ENCODE results near the gene DPP3.
A peak's percentile ranks its signal among the peaks of the same experiment; 100 is the strongest.
"Not testable (repeated sequence)": the region's sequence is repeated elsewhere in the genome, so short reads cannot be mapped to it uniquely, and the experiment has no call there.

DPP3 gene, protein sequence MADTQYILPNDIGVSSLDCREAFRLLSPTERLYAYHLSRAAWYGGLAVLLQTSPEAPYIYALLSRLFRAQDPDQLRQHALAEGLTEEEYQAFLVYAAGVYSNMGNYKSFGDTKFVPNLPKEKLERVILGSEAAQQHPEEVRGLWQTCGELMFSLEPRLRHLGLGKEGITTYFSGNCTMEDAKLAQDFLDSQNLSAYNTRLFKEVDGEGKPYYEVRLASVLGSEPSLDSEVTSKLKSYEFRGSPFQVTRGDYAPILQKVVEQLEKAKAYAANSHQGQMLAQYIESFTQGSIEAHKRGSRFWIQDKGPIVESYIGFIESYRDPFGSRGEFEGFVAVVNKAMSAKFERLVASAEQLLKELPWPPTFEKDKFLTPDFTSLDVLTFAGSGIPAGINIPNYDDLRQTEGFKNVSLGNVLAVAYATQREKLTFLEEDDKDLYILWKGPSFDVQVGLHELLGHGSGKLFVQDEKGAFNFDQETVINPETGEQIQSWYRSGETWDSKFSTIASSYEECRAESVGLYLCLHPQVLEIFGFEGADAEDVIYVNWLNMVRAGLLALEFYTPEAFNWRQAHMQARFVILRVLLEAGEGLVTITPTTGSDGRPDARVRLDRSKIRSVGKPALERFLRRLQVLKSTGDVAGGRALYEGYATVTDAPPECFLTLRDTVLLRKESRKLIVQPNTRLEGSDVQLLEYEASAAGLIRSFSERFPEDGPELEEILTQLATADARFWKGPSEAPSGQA

DNA sequence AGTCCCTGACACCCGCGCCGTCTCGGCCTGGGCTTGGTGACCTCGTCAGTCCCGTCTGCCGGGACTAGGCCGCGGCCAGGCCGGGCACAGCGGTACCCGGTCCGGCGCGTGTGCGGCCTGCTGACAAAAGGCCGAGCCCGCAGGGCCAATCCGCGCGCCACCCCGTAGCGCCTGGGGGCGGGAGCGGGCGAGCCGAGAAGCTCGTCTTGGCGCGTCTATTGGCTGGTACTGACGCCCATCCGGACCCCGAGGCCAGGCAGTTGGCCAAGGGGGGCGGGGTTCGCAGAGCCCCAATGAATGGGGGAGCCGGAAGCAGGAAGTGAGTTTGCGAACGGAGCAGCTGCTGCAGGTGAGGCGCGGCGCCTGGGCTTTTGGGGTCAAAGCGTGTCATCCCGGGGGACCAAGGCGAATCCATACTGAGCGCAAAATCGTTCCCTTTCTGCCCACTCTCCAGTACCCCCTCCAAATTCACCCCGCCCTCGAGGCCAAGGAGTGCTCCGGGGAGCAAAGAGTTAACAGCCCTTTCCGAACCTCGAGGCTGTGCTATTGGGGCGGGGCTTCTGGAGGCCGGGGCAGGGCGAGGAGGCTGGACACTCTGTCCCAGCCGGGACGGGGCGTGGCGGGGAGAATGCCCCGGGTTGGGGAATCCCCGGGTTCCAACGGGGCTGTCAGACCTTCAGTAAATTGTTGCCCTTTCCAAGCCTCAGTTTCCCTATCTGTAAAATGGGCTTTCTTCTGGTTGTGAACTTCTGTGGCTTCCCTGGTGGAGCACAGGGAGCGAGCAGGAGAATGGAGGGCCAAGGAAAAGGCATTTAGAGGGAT lies at the start of gene DPP3:
TSS of gene DPP3 (plus strand) at position 318 of the 822 bp plus-strand sequence. CDS start 1,767 bp downstream, outside the sequence.
- peak; percentile 97 for DNase-seq

DNA sequence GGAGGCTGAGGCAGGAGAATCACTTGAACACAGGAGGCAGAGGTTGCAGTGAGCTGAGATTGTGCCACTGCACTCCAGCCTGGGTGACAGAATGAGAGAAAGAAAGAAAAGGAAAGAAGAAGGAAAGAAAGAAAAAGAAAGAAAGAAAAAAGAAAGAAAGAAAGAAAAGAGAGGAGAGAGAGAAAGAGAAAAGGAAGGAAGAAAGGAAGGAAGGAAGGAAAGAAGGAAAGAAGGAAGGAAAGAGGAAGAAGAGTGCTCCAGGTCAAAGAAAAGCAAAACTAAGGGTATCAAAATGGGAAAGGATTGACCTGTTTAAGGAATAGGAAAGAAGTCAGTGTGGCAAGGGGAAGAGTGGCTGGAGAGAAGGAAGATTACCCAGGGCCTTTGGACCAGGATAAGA lies 48.9 kb upstream of the DPP3 start:
- DNase-seq, result not testable (repeated sequence)

DNA sequence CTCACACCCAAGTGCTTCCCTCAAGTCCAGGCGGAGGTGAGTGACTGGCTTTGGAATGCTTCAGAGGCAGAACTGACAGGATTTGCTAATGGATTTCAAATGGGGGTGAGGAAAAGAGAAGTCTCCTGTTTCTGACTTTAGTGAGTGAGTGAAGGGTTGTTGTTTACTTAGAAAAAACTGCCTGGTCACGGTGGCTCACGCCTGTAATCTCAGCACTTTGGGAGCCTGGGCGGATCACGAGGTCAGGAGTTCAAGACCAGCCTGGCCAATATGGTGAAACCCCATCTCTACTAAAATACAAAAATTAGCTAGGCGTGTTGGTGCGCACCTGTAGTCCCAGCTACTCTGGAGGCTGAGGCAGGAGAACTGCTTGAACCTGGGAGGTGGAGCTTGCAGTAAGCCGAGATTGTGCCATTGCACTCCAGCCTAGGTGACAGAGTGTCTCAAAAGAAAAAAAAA lies 48.3 kb upstream of the DPP3 start:
- DNase-seq, result not testable (repeated sequence)

DNA sequence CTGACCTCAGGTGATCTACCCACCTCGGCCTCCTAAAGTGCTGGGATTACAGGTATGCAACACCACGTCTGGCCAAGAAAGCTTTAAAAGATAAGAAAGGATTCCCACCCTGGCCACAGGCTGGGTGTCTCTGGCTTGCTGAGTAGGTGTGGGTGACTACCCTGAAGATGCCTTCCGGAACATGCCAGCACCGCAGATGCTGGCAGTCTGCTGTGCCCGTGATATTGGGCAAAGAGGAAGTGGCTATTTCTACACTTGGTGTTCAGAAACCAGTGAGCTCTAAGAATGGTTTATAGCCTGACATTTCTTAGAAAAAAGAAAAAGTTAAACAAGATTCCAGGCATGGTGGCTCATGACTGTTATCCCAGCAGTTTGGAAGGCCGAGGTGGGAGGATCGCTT lies 47.6 kb upstream of the DPP3 start:
- no peak for DNase-seq

DNA sequence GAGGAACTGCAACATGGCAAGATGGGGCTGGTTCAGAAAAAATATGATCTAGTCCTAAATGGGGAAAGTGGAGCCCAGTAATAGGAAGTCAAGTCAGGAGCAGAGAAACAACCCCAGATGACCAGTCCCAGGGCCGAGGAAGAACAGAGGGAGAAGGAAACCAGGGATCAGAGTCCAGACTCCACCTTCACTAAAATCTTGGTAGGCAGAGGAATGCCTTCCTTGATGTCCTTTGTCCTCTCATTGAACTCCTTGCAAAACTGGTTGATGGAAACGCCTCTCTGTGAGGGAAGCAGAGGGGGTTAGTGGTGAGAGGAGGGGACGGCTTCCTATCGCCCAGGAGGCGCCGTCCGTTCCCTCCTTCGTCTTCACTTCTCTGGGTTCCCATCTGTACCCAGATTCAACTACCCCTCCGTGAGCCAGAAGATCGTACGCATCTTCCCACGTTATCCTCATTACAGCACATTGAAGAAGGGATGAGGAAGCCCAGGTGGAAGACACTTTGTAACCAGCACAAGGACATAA lies 42.2 kb upstream of the DPP3 start:
- no peak for DNase-seq

DNA sequence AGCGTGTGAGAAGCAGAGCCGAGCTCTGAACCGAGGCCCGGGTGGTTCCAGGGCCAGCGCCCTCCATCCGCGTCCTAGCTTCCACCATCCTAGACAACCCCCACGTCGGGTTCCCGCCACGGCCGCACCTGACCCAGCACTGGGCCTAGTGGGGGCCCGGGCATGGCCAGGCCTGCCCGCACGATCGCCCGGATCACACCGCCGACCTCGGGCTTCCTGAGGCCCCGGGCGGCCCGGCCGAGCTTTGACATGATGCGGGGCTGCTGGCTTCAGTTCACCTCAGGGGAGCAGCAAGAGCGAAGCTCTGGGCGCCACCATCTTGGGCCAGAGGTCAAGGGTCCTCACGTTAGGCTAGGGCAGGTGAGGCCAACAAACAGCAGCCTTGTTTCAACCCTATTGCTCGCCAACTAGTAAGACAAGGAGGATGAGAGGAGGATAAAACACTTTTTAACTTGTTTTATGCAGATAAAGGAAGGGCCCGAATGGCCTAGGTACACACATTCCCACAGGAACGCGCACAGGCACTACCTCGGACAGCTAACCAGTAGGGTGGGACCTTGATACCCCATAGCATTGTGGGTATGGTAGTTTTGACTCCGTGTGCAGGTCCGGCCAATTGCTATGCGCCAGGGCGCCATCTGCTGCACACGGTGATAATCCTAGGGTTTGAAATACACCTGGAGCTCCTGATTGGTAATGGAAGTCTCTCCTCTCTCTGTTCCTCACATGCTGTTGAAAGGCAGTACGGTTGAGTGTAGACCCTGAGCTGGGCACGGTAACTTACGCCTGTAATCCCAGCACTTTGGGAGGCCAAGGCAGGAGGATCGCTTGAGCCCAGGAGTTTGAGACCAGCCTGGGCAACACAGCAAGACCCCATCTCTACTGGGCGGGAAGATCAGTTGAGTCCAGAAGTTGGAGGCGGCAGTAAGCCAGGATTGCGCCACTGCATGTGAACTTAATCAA lies 41.4 kb upstream of the DPP3 start, which contains the start of gene MRPL11:
TSS of gene MRPL11 (minus strand) at position 345 of the 963 bp plus-strand sequence. CDS start at position 251, 94 bp downstream.
- peak; percentile 92 for DNase-seq

DNA sequence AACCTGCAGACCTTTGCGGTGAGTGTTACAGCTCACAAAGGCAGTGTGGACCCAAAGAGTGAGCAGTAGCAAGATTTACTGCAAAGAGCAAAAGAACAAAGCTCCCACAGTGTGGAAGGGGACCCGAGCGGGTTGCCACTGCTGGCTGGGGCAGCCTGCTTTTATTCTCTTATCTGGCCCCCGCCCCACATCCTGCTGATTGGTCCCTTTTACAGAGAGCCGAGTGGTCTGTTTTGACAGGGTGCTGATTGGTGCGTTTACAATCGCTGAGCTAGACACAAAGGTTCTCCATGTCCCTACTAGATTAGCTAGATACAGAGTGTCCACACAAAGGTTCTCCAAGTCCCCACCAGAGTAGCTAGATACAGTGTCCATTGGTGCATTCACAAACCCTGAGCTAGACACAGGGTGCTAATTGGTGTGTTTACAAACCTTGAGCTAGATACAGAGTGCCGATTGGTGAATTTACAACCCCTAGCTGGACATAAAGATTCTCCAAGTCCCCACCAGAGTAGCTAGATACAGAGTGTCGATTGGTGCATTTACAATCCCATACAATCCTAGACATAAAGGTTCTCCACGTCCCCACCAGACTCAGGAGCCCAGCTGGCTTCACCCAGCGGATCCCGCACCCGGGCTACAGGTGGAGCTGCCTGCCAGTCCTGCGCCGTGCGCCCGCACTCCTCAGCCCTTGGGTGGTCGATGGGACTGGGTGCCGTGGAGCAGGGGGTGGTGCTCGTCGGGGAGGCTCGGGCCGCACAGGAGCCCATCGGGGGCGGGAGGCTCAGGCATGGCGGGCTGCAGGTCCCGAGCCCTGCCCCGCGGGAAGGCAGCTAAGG lies 39.9 kb upstream of the DPP3 start:
- DNase-seq, result not testable (repeated sequence)

DNA sequence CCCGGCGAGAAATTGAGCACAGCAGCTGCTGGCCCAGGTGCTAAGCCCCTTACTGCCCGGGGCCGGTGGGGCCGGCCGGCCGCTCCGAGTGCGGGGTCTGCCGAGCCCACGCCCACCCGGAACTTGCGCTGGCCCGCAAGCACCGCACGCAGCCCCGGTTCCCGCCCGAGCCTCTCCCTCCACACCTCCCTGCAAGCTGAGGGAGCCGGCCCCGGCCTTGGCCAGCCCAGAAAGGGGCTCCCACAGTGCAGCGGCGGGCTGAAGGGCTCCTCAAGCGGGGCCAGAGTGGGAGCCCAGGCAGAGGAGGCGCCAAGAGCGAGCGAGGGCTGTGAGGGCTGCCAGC lies 39.3 kb upstream of the DPP3 start:
- DNase-seq, result not testable (repeated sequence)

DNA sequence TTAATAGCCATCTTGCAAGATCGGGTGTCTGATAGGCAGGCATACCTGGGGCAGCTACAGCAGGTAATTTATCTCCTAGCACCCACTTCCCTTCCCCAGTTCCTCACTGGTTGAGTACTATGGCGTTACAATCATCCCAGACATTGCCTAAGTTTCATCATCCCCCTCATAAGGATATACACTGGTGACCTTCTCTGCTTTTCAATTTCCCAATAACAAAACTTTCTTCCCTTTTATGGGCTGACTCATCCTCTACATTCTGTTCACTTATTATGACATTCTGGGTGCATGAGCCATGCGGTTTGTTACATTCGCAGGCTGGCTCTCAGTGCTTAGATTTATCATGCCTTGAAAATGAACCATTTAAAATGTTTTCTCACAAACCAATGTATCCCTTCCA lies 36.6 kb upstream of the DPP3 start:
- DNase-seq, result no peak

DNA sequence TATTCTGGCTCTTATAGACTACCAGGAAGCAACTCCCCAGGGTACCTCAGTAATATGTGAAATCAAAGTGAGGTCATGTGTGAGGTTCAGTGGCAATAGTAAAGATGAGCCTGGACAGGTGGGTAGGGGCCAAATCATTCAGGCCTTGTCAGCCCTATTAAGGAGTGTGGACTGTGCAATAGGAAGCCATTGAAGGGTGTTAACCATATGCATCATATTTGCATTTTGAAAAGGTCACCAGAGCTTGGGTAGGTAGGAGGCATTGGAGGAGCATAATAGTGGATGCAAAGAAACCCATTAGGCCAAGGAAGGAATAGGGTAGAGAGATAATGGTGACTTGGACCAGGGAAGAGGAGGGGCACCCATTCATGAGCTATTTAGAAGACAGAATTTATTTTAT lies 33.2 kb upstream of the DPP3 start:
- DNase-seq, result no peak

DNA sequence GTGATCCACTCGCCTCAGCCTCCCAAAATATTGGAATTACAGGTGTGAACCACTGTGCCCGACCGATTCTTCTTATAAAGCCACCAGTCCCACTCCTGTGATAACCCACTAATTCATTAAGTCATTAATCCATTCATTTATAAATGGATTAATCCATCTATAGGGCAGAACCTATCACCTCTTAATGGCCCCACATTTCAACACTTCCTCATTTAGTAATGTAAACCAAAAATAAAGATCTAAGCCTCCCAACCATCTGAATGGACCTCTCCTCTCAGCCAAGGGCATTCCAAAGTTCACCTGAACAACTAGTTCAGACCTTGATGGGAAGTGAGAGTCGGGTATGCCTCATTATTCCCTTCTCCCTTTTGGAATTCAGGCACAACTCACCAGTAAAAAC lies 31.7 kb upstream of the DPP3 start:
- no peak for DNase-seq

DNA sequence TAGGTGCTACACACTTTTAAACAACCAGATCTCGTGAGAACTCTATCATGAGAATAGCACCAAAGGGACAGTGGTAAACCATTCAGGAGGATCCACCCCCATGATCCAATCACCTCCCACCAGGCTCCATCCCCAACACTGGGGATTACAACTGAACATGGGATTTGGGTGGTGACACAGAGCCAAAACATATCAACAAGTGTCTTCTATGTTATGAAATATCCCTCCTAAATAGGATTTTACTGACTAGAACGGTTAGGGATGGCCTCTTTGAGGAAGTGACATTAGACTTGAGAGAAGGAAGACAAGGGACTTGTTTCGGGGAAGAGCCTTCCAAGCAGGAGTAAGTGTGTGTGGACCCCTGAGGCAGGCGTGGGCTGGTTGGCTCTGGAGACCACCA lies 29.7 kb upstream of the DPP3 start:
- DNase-seq, result no peak

DNA sequence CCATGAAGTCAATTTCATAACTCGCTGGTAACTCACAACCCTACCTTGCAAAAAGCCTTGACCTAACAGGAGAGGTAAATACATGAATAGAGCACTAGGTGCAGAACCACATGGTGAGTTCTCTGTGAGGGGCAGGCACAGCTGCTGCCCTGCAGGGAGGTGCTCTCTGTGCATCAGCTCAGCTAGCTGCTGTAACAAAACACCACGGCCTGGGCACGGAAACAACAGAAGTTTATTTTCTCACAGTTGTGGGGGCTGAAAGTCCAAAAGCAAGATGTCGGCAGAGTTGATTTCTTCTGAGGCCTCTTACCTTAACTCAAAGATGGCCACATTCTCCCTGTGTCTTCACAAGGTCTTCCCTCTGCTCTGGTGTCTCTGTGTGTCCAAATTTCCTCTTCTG lies 28.6 kb upstream of the DPP3 start:
- no peak for DNase-seq

DNA sequence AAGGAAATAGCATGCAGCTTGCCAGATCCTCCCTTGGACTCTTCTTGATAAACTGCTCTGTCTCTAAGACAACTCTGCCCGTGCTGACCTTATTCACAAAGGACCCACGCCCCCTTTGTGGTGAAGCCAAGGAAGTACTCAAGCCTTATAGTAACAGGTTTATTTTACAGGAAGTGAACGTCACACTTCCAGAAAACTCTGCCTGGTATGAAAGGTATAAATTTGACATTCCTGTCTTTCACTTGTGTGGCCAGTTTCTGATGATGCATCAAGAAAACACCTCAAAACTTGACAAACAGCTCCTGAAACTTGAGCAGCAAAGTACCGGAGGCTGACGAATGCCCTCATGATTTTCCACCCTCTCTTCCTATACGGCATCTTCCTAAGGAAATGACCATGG lies 26.0 kb upstream of the DPP3 start:
- DNase-seq, result no peak

DNA sequence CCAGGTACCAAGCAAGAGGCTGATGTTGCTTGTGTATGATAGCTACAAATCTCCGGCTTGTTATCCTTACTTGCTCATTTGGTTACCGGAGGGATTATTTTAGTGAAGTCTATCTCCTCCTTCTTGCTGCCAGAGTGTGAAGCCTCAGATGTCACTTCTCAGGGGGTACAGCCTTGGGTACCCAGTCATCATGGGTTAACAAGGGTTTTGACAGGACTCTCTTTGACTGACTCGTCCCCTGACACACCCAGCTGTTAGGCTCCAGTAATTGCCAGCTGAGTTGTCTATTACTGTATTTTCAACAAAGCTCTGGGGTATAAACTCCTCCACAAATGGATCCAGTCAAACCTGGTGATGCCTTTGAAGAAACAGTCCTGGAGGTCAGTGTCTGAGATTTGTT lies 25.4 kb upstream of the DPP3 start:
- no peak for DNase-seq

DNA sequence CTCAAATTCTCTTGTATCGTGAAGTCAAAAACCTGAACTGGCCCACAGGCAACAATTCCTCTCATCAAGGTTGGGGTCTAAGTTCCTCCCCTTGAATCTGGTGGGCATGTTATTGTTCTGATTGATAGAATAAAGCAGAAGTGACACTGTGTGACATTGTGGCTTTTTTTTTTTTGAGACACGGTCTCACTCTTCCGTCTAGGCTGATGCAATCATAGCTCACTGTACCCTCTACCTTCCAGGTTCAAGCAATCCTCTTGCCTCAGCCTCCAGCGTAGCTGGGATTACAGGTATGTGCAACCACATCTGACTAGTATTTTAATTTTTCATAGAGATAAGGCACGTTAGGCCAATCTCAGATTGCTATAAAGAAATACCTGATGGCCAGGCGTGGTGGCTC lies 22.4 kb upstream of the DPP3 start:
- DNase-seq, result no peak

DNA sequence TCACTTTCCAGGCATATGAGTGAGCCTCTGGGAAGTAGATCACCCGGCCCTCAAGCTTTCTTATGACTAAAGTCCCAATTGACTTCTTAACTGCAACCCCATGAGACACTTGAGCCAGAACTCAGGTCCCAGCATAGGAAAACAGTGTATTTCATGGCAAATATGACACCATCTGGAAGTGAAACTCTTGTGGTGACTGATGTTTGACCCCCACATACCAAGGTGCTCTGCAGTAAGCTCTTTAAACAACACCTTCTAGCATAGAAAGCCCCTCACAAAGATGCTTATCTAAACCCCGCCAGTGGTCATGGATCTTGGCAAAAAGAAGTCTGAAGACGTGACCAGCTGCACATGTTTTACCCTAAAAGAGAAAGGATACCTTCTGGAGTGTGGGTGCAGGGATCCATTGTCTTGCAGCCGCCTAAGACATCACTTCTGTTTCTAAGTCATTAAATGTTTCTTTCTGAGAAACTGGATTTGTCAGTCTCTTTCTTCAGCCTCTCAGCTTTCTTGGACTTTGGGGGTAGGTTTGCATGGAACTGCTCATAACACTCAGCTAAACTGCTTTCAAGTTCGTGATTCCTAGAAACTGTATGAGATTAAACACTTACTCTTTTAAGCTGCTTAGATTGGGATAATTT lies 21.0 kb upstream of the DPP3 start:
- no peak for DNase-seq

DNA sequence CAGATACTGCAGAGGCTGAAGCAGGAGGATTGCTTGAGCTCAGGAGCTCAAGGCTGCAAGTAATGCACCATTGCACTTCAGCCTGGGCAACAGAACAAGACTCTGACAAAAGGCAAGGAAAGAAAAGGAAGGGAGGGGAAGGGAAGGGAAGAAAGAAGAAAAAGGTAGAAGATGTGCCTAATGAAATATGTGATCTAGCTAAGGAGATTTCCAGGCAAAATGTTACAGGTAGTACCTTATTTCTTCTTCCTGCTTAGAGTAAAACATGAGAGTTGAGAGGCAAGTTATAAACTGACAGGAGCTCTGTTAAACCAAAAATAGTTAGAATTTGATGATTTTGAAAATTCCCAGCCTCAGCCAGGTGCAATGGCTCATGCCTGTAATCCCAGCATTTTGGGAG lies 18.2 kb upstream of the DPP3 start:
- DNase-seq, result no peak

DNA sequence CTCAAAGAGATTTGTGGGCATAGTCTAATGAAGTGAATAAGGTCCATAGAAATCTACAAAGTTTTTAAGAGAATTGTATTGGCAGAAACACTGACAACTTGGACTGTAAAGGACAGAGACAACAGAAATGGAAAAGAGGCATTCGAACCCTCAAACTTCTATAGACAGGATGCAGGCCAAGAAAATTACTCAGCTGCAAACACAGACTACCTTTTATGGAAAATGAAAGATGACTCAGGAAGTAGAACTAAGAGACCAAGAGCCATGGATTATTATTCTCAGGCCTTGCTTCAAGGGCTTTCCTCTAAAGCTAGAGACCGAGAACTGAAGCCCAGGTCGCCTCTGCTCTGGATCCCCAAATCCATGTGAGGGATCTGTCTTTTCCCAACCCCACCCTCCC lies 17.3 kb upstream of the DPP3 start:
- DNase-seq, result no peak

DNA sequence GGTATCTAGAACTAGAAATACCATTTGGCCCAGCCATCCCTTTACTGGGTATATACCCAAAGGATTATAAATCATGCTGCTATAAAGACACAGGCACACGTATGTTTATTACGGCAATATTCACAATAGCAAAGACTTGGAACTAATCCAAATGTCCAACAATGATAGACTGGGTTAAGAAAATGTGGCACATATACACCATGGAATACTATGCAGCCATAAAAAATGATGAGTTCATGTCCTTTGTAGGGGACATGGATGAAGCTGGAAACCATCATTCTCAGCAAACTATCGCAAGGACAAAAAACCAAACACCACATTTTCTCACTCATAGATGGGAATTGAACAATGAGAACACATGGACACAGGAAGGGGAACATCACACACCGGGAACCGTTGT lies 16.1 kb upstream of the DPP3 start:
- DNase-seq, result not testable (repeated sequence)
